ENCODE measurements around the gene CNTN6.

DNA sequence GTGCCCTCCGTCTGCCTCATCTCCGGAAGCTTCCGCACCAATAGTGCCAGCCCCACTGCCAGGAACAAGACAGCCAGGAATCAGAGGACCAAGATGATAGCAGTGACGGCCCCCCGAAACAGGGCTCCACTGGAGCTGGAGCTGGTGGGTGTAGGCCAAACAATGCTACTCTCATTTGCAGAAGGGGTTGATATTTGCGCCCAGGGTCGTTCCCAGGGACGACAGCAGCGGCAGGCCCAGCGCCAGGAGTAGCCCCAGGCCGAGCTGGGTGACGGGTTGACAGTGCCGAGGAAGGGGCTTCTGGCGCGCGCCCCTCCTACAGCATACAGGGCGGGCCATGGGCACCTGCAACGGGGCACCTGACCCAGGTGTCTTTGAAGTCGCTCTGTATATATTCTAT, 301.4 kb downstream of the CNTN6 start:
- TF ChIP-seq, protein P1, sequence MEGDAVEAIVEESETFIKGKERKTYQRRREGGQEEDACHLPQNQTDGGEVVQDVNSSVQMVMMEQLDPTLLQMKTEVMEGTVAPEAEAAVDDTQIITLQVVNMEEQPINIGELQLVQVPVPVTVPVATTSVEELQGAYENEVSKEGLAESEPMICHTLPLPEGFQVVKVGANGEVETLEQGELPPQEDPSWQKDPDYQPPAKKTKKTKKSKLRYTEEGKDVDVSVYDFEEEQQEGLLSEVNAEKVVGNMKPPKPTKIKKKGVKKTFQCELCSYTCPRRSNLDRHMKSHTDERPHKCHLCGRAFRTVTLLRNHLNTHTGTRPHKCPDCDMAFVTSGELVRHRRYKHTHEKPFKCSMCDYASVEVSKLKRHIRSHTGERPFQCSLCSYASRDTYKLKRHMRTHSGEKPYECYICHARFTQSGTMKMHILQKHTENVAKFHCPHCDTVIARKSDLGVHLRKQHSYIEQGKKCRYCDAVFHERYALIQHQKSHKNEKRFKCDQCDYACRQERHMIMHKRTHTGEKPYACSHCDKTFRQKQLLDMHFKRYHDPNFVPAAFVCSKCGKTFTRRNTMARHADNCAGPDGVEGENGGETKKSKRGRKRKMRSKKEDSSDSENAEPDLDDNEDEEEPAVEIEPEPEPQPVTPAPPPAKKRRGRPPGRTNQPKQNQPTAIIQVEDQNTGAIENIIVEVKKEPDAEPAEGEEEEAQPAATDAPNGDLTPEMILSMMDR (conservative IDR thresholded peaks at IDR 0.05; ENCODE audit: low read depth, low read length) = no peak
- TF ChIP-seq MAZ (IDR thresholded peaks at IDR 0.05; ENCODE audit: borderline replicate concordance, low read depth, low read length) (no peak), POLR2A (IDR thresholded peaks at IDR 0.05; ENCODE audit: low read depth, low read length) (no peak), RCOR1 (IDR thresholded peaks at IDR 0.05; ENCODE audit: insufficient replicate concordance, low read length) (no peak), RAD21 (IDR thresholded peaks at IDR 0.05; ENCODE audit: low read length) (no peak), CEBPB (IDR thresholded peaks at IDR 0.05; ENCODE audit: low read depth, low read length) (no peak), USF2 (IDR thresholded peaks at IDR 0.05; ENCODE audit: low read depth, low read length) (no peak), RFX5 (IDR thresholded peaks at IDR 0.05; ENCODE audit: low read depth, low read length) (no peak), MXI1 (IDR thresholded peaks at IDR 0.05; ENCODE audit: borderline replicate concordance, low read depth, low read length) (no peak), BHLHE40 (IDR thresholded peaks at IDR 0.05; ENCODE audit: low read depth, low read length) (no peak), NFE2L2 (IDR thresholded peaks at IDR 0.05; ENCODE audit: low read depth, low read length) (no peak), CHD1 (IDR thresholded peaks at IDR 0.05; ENCODE audit: low read depth, low read length) (no peak), SMC3 (IDR thresholded peaks at IDR 0.05; ENCODE audit: low read depth, low read length) (no peak)
- TF ChIP-seq, protein P2, sequence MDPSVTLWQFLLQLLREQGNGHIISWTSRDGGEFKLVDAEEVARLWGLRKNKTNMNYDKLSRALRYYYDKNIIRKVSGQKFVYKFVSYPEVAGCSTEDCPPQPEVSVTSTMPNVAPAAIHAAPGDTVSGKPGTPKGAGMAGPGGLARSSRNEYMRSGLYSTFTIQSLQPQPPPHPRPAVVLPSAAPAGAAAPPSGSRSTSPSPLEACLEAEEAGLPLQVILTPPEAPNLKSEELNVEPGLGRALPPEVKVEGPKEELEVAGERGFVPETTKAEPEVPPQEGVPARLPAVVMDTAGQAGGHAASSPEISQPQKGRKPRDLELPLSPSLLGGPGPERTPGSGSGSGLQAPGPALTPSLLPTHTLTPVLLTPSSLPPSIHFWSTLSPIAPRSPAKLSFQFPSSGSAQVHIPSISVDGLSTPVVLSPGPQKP (IDR thresholded peaks at IDR 0.05; ENCODE audit: borderline replicate concordance, low read depth, low read length) = no peak
